Activated naive CD4-positive, alpha-beta T cell treated with anti-CD3 and anti-CD28 coated beads, Interleukin-2, amount 50 U/mL, for 24 hours (primary cell): ENCODE measurements around the gene ABI1.

ENCODE experiments used
- H3K27ac Mint-ChIP-seq: one replicate; pipeline ENCODE4 v1.8.0; 2021; ENCODE audit warnings: mild to moderate bottlenecking, mixed read lengths
- H3K27me3 Mint-ChIP-seq: one replicate; pipeline ENCODE4 v1.8.0; 2021; ENCODE audit warnings: mixed read lengths
- H3K36me3 Mint-ChIP-seq: one replicate; pipeline ENCODE4 v1.8.0; 2021; ENCODE audit warnings: mixed read lengths
- H3K4me1 Mint-ChIP-seq: one replicate; pipeline ENCODE4 v1.8.0; 2021; ENCODE audit warnings: mixed read lengths
- H3K4me3 Mint-ChIP-seq: one replicate; pipeline ENCODE4 v1.8.0; 2021; ENCODE audit warnings: mild to moderate bottlenecking, mixed read lengths
- H3K9me3 Mint-ChIP-seq: one replicate; pipeline ENCODE4 v1.8.0; 2021; ENCODE audit warnings: mixed read lengths

ABI1 gene

DNA sequence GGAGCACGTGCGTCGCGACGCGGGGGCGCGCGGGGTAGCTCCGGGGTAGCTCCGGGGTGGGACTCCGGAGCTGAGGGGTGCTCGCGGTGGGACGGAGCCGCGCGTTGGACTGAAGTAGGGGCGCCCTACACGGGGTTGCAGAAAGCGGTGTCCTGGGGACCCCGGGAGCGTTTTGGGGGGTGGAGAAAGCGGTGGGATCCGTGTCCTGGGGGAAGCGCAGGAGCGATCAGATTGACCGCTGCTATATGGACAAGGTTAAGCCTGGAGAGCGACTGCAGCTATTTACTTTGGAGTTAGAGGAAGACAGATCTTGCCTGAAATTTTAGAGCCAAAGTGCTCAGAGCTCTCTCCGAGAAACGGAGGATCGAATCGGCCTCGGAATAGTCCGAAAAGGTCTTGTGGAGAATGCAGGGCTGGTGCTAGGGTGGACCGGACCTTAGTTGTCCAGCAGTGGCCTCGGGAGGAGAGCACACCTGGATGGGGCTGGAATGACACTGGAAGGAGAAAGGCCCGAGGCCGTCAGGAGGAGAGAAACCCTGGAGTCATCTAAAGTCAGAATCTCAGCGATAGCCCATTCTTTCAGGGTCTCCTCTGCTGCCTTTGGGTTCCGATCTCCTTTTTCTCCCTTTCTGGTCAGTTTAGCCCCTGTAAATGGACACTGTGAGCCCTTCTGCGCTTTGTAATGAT, 162.7 kb downstream of the ABI1 start:
- H3K9me3 Mint-ChIP-seq = no peaks in the 10 kb centered on the region
- H3K4me3 Mint-ChIP-seq = peak overlapping the region; percentile 99
- H3K36me3 Mint-ChIP-seq = peaks cover 13% of the 10 kb centered on the region
- peaks cover 40% of the 10 kb centered on the region for H3K4me1 Mint-ChIP-seq
- no peaks in the 10 kb centered on the region for H3K27me3 Mint-ChIP-seq
- peak overlapping the region; percentile 94 for H3K27ac Mint-ChIP-seq

DNA sequence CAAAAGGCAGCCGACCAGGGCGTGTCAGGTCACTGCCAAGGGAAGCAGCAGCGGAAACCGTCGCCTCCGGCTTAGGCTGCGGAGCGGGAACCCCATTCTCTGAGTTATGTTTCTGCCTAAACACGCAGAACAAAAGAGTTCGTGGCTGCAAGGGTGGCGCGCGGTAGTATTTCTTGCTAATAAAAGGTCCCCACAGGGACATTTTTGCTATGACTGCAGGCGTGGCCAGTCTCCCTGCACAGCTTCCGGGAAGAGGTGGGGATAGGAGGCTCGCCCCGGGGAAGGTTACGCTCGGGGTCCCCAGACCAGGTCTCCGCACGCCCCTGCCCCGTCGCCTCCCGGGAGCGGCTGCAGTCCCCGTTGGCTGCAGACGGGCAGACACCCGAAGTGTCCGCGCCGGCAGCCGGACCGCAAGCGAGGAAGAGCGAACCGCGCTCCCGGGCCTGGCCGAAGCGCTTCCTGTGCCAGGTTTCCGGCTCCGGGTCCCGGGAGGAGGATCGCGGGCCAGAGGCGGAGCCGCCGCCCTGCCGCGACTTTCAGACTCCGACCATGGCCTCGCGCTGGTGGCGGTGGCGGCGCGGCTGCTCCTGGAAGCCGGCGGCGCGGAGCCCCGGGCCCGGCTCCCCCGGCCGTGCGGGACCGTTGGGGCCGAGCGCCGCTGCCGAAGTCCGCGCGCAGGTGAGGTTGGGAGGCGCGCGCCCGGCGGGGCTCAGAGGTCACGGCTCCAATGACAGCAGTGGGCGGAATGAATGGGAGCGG, 163.4 kb downstream of the ABI1 start, which contains the start of gene PDSS1:
Gene PDSS1, plus strand, starts transcription at position 539 of the 759 bp plus-strand sequence. Its CDS starts 11 bp downstream, at position 550.
- no peaks in the 10 kb centered on the region for H3K9me3 Mint-ChIP-seq
- H3K4me3 Mint-ChIP-seq = peak within 1 kb of the TSS; percentile 99
- H3K27ac Mint-ChIP-seq = peak within 1 kb of the TSS; percentile 94
- peaks cover 12% of the 10 kb centered on the region for H3K36me3 Mint-ChIP-seq
- H3K27me3 Mint-ChIP-seq = no peaks in the 10 kb centered on the region
- H3K4me1 Mint-ChIP-seq = peaks cover 38% of the 10 kb centered on the region

DNA sequence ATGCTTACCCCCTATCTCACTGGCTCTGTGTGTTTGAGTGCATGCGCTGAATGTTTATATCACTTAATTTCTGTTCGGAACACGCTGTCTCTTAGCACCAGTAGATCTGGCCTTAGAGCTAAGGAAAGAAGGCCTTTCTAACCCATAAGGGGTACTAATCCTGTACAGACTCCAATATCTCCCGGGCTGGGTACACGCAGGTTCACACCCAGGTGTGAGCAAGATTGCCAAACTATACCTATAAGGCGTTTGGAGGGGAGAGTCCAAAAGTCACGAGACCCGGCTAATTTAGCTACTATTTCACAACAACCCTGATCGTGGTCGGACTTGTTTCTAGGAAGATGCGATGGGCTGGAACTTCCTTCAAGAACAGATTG, 164.0 kb downstream of the ABI1 start:
- no peaks in the 10 kb centered on the region for H3K27me3 Mint-ChIP-seq
- peak overlapping the region; percentile 99 for H3K4me3 Mint-ChIP-seq
- H3K9me3 Mint-ChIP-seq = no peaks in the 10 kb centered on the region
- peaks cover 33% of the 10 kb centered on the region for H3K4me1 Mint-ChIP-seq
- peaks cover 9% of the 10 kb centered on the region for H3K36me3 Mint-ChIP-seq
- H3K27ac Mint-ChIP-seq = peak overlapping the region; percentile 74
